Panc1 (cell line): Measurements from ENCODE around the gene RASGRF2. TPM values are rescaled to one million over a fixed set of nuclear protein-coding genes. Genes with fewer than 3 reads are reported as not detected.
"Not testable (repeated sequence)": the region's sequence is repeated elsewhere in the genome, so short reads cannot be mapped to it uniquely, and the experiment has no call there.

ENCODE experiments used
- ATAC-seq: fragments of 200-7000 bp; cut with Tn5 transposase; 2 replicates; pipeline ENCODE4 v1.9.1; 2020; ENCODE audit warnings: mild to moderate bottlenecking, moderate library complexity
- BruUV-seq: library from RNA; stranded (reverse); fragments of 400-500 nt; replicated peaks from 2 replicates; lab custom pipeline; 2021; lab: Mats Ljungman, UMichigan
- CTCF ChIA-PET: fragments of 300-600 bp; sonication (Branson Sonifier 250); formaldehyde crosslinking; loops from one replicate; lab custom pipeline; 2022; ENCODE audit warnings: antibody characterized with exemption; lab: Charles Lee
- POLR2A ChIA-PET: fragments of 300-600 bp; sonication (Branson Sonifier 250); formaldehyde crosslinking; loops from one replicate; lab custom pipeline; 2022; ENCODE audit warnings: antibody characterized with exemption; lab: Charles Lee
- DNase-seq: peaks from one replicate; pipeline ENCODE4 v3.0.0-alpha.2; 2010; ENCODE audit warnings: low read depth, low spot score
- H3K27ac ChIP-seq: 2 replicates; pipeline ENCODE4 v1.5.1; 2011; ENCODE audit warnings: mild to moderate bottlenecking, low read length, inconsistent platforms
- H3K27me3 ChIP-seq: fragments of 200-500 bp; sonication (Bioruptor generic); 2 replicates; pipeline ENCODE4 v1.6.0; 2014; ENCODE audit warnings: low read length, inconsistent platforms; ENCODE audit not compliant: control insufficient read depth, insufficient read depth
- H3K36me3 ChIP-seq: fragments of 200-500 bp; sonication (Bioruptor generic); 2 replicates; pipeline ENCODE4 v1.5.1; 2014; ENCODE audit warnings: inconsistent platforms, mild to moderate bottlenecking, low read length, moderate library complexity; ENCODE audit not compliant: control insufficient read depth, insufficient read depth
- H3K4me1 ChIP-seq: 2 replicates; pipeline ENCODE4 v1.5.1; 2011; ENCODE audit warnings: inconsistent platforms, mild to moderate bottlenecking, low read length, moderate library complexity; ENCODE audit not compliant: control insufficient read depth, insufficient read depth
- H3K4me3 ChIP-seq, 2 experiments: 2 replicates each; pipeline ENCODE4 v1.5.1; 2011 to 2012; ENCODE audit warnings: low read depth in 2 of 2, low read length in 2 of 2, mild to moderate bottlenecking in 2 of 2, inconsistent platforms in 1 of 2, moderate library complexity in 1 of 2
- H3K9me3 ChIP-seq: fragments of 200-500 bp; sonication (Bioruptor generic); 2 replicates; pipeline ENCODE4 v1.5.1; 2014; ENCODE audit warnings: low read depth, mild to moderate bottlenecking, inconsistent platforms, low read length, moderate library complexity; ENCODE audit not compliant: control insufficient read depth, insufficient read depth
- POLR2AphosphoS5 ChIP-seq: IDR thresholded peaks from 2 replicates; pipeline ENCODE4 v1.6.1; 2012; ENCODE audit warnings: mild to moderate bottlenecking, low read depth, low read length, moderate library complexity
- SIN3A ChIP-seq: IDR thresholded peaks from 2 replicates; pipeline ENCODE4 v1.6.1; 2012; ENCODE audit warnings: low read depth, mild to moderate bottlenecking, low read length, moderate library complexity, borderline replicate concordance; ENCODE audit not compliant: insufficient read depth
- TCF7L2 ChIP-seq: IDR thresholded peaks from 2 replicates; pipeline ENCODE4 v1.6.1; 2011; ENCODE audit warnings: mild to moderate bottlenecking, low read depth, low read length, inconsistent platforms
- in situ Hi-C: cut with HindIII; loops from 2 replicates; pipeline ENCODE4 v1.10.0; 2016; ENCODE audit warnings: low sequenced_read_pairs, low pct_unique_long_range_greater_than_20kb
- intact Hi-C: fragments of 100-400 bp; cut with micrococcal nuclease; formaldehyde crosslinking; loops from one replicate; pipeline ENCODE4 v1.10.0; 2022; ENCODE audit not compliant: unreplicated experiment
- total RNA-seq: library from RNA; stranded (reverse); gene quantifications from one replicate; pipeline ENCODE4 v1.2.1, GENCODE V29; 2021; ENCODE audit not compliant: unreplicated experiment
- TF ChIP-seq, protein P1 (sequence below): fragments of 450-650 bp; IDR thresholded peaks from 2 replicates; pipeline ENCODE4 v1.5.1; 2017; ENCODE audit warnings: mild to moderate bottlenecking
- TF ChIP-seq, protein P2 (sequence below), 2 experiments: IDR thresholded peaks; 2 replicates each; pipeline ENCODE4 v1.6.1; 2011 to 2012; ENCODE audit warnings: low read depth in 2 of 2, control low read depth in 1 of 2, low read length in 1 of 2, mild to moderate bottlenecking in 1 of 2, moderate library complexity in 1 of 2; ENCODE audit not compliant: insufficient read depth in 1 of 2

The RASGRF2 gene
- total RNA-seq, 1 experiment from 2014 or later: 4.7 TPM

DNA sequence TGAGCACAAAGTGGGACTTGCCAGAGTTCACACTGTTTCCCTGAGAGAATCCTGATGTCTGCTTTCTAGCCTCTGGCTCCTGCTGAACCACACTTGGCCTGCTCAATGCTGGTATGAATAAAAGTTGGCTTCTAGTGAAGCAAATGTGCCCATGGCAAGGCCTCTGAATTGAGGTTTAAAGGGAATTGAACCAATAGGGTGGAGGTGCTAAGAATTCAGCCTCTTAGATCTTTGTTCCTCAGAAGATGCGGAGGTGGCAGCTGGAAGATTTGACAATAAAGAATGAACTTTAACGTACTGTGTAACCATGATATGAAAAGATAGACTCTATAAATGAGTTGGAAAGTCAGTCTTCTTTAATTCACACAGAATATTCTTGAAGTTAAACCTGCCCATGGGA is 57.2 kb downstream of the RASGRF2 start:
- POLR2A ChIA-PET: interaction anchor here (0.7 kb wide), 1 partner anchor 88 kb away, joined by 6 read pairs; no protein-coding TSS in a partner anchor

DNA sequence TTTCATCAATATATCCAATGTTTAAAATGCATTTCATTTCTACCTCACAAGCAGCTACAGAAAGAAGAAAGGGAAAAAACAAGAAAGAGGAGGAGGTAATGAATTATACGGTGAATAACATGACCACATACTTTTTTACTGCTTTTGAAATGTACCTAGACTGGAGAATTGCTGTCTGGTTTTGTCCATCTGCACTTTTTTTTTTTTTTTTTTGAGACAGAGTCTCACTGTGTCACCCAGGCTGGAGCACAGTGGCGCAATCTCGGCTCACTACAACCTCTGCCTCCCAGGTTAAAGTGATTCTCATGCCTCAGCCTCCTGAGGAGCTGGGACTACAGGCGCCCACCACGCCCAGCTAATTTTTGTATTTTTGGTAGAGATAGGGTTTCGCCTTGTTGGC is 58.4 kb downstream of the RASGRF2 start:
- H3K36me3 ChIP-seq, in situ Hi-C loops, POLR2A ChIA-PET, CTCF ChIA-PET, ATAC-seq, BruUV-seq, intact Hi-C loops, H3K27ac ChIP-seq, H3K9me3 ChIP-seq, H3K4me1 ChIP-seq, H3K4me3 ChIP-seq, DNase-seq, H3K27me3 ChIP-seq: not testable (repeated sequence)

More for the DNA sequence above, 57.2 kb downstream of the RASGRF2 start:
- CTCF ChIA-PET: interaction anchor here (0.6 kb wide), 1 partner anchor 1147 kb away, joined by 3 read pairs; no protein-coding TSS in a partner anchor
- no peaks in the 10 kb centered on the region for H3K27me3 ChIP-seq
- no peaks in the 10 kb centered on the region for H3K36me3 ChIP-seq
- no peaks in the 10 kb centered on the region for H3K4me1 ChIP-seq
- DNase-seq: no peak
- no peaks in the 10 kb centered on the region for H3K9me3 ChIP-seq
- no peak for TF ChIP-seq POLR2AphosphoS5
- TF ChIP-seq, protein P1, sequence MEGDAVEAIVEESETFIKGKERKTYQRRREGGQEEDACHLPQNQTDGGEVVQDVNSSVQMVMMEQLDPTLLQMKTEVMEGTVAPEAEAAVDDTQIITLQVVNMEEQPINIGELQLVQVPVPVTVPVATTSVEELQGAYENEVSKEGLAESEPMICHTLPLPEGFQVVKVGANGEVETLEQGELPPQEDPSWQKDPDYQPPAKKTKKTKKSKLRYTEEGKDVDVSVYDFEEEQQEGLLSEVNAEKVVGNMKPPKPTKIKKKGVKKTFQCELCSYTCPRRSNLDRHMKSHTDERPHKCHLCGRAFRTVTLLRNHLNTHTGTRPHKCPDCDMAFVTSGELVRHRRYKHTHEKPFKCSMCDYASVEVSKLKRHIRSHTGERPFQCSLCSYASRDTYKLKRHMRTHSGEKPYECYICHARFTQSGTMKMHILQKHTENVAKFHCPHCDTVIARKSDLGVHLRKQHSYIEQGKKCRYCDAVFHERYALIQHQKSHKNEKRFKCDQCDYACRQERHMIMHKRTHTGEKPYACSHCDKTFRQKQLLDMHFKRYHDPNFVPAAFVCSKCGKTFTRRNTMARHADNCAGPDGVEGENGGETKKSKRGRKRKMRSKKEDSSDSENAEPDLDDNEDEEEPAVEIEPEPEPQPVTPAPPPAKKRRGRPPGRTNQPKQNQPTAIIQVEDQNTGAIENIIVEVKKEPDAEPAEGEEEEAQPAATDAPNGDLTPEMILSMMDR: no peak
- no peak overlapping the region for H3K4me3 ChIP-seq
- intact Hi-C loops: no loop called here
- H3K27ac ChIP-seq: no peak overlapping the region
- no peak for ATAC-seq
- in situ Hi-C loops: no loop called here
- BruUV-seq: no TSS peak

DNA sequence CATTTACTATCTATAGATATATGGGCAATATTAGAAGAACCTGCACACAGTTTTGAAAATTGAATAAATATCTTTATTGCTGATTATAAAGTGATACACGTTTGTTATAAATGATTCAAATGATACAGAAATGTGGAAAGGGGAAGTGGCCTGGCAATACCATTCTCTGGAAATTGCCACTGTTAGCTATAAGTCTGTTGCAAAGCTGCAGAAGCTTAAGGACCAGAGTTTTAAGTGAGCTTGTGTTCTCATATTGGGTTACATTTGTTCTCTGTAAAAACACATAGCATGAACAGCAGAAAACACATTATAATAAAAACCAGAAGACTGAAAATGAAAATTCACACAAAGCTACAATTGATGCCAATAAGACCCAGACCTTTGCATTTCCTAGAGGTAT is 59.6 kb downstream of the RASGRF2 start:
- TF ChIP-seq, protein P1: no peak
- TF ChIP-seq, protein P2, sequence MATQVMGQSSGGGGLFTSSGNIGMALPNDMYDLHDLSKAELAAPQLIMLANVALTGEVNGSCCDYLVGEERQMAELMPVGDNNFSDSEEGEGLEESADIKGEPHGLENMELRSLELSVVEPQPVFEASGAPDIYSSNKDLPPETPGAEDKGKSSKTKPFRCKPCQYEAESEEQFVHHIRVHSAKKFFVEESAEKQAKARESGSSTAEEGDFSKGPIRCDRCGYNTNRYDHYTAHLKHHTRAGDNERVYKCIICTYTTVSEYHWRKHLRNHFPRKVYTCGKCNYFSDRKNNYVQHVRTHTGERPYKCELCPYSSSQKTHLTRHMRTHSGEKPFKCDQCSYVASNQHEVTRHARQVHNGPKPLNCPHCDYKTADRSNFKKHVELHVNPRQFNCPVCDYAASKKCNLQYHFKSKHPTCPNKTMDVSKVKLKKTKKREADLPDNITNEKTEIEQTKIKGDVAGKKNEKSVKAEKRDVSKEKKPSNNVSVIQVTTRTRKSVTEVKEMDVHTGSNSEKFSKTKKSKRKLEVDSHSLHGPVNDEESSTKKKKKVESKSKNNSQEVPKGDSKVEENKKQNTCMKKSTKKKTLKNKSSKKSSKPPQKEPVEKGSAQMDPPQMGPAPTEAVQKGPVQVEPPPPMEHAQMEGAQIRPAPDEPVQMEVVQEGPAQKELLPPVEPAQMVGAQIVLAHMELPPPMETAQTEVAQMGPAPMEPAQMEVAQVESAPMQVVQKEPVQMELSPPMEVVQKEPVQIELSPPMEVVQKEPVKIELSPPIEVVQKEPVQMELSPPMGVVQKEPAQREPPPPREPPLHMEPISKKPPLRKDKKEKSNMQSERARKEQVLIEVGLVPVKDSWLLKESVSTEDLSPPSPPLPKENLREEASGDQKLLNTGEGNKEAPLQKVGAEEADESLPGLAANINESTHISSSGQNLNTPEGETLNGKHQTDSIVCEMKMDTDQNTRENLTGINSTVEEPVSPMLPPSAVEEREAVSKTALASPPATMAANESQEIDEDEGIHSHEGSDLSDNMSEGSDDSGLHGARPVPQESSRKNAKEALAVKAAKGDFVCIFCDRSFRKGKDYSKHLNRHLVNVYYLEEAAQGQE (IDR thresholded peaks at IDR 0.05; ENCODE audit: insufficient read depth in 1 of 2, low read depth in 2 of 2, low read length in 1 of 2): no peak
- no peak for TF ChIP-seq TCF7L2
- no peak for TF ChIP-seq SIN3A
- no peak for TF ChIP-seq POLR2AphosphoS5
- no TSS peak for BruUV-seq
- intact Hi-C loops: no loop called here

More for the DNA sequence above, 59.6 kb downstream of the RASGRF2 start:
- H3K27me3 ChIP-seq: no peaks in the 10 kb centered on the region
- no peaks in the 10 kb centered on the region for H3K36me3 ChIP-seq
- ATAC-seq (no peak), DNase-seq (no peak)
- no peaks in the 10 kb centered on the region for H3K9me3 ChIP-seq
- H3K27ac ChIP-seq: no peak overlapping the region
- ChIA-PET CTCF (no interaction called here), POLR2A (interaction anchor here (0.5 kb wide), 1 partner anchor 253 kb away, joined by 7 read pairs; no protein-coding TSS in a partner anchor)
- no peaks in the 10 kb centered on the region for H3K4me1 ChIP-seq
- H3K4me3 ChIP-seq: no peak overlapping the region
- in situ Hi-C loops: no loop called here
